ENCODE results near the gene ATAD3A.

ATAD3A gene

GRCh38 chr1:1582585-1583346, 70.8 kb downstream of the ATAD3A start:
- peaks cover 21% of the 10 kb centered on the region for H3K27me3 Mint-ChIP-seq (ENCODE audit: low read depth)
- no peaks in the 10 kb centered on the region for H3K36me3 Mint-ChIP-seq (ENCODE audit: low read depth)
- no peaks in the 10 kb centered on the region for H3K9me3 Mint-ChIP-seq
- peaks cover 4% of the 10 kb centered on the region for H3K4me1 Mint-ChIP-seq (ENCODE audit: low read depth)
- H3K27ac Mint-ChIP-seq = no peak overlapping the region
- no peak overlapping the region for H3K4me3 Mint-ChIP-seq

GRCh38 chr1:1583347-1584010, 71.5 kb downstream of the ATAD3A start:
- H3K4me1 Mint-ChIP-seq (ENCODE audit: low read depth) = peaks cover 4% of the 10 kb centered on the region
- H3K27me3 Mint-ChIP-seq (ENCODE audit: low read depth) = peaks cover 21% of the 10 kb centered on the region
- no peaks in the 10 kb centered on the region for H3K9me3 Mint-ChIP-seq
- H3K4me3 Mint-ChIP-seq = no peak overlapping the region
- no peaks in the 10 kb centered on the region for H3K36me3 Mint-ChIP-seq (ENCODE audit: low read depth)
- no peak overlapping the region for H3K27ac Mint-ChIP-seq
